Measurements from ENCODE around the gene PRDM15.

Gene PRDM15, protein sequence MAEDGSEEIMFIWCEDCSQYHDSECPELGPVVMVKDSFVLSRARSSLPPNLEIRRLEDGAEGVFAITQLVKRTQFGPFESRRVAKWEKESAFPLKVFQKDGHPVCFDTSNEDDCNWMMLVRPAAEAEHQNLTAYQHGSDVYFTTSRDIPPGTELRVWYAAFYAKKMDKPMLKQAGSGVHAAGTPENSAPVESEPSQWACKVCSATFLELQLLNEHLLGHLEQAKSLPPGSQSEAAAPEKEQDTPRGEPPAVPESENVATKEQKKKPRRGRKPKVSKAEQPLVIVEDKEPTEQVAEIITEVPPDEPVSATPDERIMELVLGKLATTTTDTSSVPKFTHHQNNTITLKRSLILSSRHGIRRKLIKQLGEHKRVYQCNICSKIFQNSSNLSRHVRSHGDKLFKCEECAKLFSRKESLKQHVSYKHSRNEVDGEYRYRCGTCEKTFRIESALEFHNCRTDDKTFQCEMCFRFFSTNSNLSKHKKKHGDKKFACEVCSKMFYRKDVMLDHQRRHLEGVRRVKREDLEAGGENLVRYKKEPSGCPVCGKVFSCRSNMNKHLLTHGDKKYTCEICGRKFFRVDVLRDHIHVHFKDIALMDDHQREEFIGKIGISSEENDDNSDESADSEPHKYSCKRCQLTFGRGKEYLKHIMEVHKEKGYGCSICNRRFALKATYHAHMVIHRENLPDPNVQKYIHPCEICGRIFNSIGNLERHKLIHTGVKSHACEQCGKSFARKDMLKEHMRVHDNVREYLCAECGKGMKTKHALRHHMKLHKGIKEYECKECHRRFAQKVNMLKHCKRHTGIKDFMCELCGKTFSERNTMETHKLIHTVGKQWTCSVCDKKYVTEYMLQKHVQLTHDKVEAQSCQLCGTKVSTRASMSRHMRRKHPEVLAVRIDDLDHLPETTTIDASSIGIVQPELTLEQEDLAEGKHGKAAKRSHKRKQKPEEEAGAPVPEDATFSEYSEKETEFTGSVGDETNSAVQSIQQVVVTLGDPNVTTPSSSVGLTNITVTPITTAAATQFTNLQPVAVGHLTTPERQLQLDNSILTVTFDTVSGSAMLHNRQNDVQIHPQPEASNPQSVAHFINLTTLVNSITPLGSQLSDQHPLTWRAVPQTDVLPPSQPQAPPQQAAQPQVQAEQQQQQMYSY

GRCh38 chr21:41879190-41879998 lies at the start of gene PRDM15:
Gene PRDM15, minus strand, starts transcription at chr21:41879344. Its CDS starts 18,981 bp downstream, at chr21:41860363.
- DNase-seq (ENCODE audit: low spot score) = peak; percentile 82

- peak; percentile 47 for DNase-seq (ENCODE audit: low spot score)
These were observed 49.6 kb upstream of the PRDM15 start for GRCh38 chr21:41928621-41929220.

- peak; percentile 35 for DNase-seq (ENCODE audit: low spot score)
These were observed 48.7 kb upstream of the PRDM15 start for GRCh38 chr21:41927727-41928409.

GRCh38 chr21:41926807-41927171 lies 47.6 kb upstream of the PRDM15 start:
- no peak for DNase-seq (ENCODE audit: low spot score)

GRCh38 chr21:41926117-41926806 lies 47.1 kb upstream of the PRDM15 start:
- peak; percentile 78 for DNase-seq (ENCODE audit: low spot score)

- no peak for DNase-seq (ENCODE audit: low spot score)
These were observed 46.6 kb upstream of the PRDM15 start for GRCh38 chr21:41925767-41926116.

DNA sequence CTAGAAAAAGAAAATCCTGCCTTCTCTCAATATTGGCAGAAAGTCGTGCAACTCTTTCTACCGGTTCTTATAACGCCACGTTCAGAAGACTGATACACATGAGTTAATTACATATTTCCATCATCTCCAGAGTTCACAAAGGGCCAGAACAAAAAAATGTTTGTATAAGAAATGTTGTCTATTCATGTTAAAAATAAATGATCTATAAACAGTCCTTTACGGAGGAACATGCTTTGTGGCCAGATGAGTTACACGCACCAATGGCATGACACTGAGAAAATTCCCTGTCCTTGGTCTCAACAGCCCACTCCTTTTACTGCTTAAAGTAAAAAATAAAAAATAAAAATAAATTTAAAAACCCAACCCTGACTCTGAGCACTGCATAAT lies 45.2 kb upstream of the PRDM15 start:
- DNase-seq (ENCODE audit: low spot score) = no peak

DNA sequence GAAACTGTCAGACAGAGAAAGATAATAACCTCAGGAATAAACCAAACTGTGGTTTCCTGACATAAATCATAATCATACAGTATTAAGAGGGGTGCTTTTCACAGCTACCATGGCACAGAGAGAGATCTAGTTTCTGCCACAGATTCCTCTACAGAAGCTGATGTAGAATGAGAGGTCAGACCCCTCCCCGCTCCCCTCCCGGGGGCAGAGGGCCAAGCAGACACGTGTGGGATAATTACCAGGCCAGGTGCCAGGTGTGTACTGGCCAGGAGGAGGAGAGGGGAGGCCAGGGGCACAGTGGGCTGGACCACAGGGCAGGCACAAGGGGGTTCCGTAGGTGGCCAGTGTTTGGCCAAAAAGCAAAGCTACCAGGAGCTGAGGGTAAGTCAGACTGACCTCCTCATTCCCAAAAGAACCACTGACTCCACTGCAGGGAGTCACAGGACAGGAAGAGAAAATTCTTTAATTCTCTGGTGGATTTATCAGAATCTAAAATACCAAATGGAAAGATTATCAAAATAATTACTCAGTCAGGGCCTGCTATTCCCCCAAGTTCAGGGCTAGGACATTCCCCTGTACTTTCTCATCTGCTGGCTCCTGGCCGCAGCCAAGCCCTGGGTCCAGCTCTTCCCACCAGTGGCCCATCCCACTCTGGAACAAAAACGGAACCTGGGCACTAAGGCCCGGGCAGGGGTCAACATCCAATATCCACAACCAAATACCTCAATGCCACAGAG lies 44.7 kb upstream of the PRDM15 start:
- DNase-seq (ENCODE audit: low spot score) = no peak

GRCh38 chr21:41923186-41923585 lies 44.0 kb upstream of the PRDM15 start:
- DNase-seq (ENCODE audit: low spot score) = no peak

- DNase-seq (ENCODE audit: low spot score) = peak; percentile 51
These were observed 41.9 kb upstream of the PRDM15 start for GRCh38 chr21:41921021-41921420.

GRCh38 chr21:41920476-41920875 lies 41.3 kb upstream of the PRDM15 start:
- no peak for DNase-seq (ENCODE audit: low spot score)

DNA sequence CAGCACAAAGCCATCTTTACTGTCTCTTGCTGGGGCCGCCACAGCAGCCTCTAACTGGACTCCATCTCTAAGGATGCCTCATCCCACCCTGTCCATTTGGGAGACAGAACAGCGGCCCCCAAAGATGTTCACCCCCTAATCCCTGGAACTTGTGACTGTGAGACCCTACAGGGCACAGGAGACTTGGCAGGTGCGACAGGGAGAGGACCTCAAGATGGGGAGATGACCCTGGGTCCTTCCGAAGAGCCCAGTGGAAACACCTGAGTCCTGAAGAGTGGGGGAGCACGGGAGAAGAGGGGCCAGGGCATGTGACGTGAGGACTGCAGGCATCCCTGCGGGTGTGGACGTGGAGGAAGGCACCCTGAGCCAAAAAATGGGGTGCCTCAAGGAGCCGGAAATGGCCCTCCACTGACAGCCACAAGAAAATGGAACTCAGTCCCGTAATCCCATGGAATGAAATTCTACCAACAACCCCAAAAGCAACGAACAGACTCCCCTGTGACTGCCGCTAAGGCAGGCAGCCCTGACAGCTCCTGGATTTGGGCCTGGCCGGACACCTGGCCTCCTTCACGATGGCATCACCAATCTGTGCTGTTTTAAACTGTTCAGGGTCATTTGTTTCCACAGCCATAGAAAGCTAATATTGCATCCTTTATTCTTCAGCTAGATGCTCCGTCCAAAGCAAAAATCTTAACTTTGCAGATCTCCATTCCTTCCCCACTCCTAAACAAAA lies 40.7 kb upstream of the PRDM15 start:
- DNase-seq (ENCODE audit: low spot score) = no peak

GRCh38 chr21:41918561-41919358 lies 39.6 kb upstream of the PRDM15 start:
- no peak for DNase-seq (ENCODE audit: low spot score)

DNA sequence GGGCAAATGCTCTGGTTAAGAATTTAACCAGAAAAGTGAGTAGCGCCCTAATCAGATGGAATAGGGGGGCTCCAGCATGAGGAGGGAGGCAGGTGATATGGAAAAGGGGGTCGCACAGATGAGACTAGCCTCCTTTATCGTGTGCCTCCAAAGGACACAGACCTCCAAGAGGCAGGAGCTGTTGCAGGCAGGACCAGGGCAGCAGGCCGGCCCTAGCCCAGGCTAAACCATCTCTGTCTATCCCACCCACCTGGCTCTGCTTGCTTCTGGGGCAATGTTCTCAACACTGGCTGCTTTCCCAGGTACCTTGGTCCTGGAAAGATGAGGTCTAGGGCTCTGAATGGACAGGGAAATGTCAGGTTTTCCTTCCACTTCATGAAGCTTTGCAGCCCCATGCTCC lies 38.4 kb upstream of the PRDM15 start:
- DNase-seq (ENCODE audit: low spot score) = no peak

DNA sequence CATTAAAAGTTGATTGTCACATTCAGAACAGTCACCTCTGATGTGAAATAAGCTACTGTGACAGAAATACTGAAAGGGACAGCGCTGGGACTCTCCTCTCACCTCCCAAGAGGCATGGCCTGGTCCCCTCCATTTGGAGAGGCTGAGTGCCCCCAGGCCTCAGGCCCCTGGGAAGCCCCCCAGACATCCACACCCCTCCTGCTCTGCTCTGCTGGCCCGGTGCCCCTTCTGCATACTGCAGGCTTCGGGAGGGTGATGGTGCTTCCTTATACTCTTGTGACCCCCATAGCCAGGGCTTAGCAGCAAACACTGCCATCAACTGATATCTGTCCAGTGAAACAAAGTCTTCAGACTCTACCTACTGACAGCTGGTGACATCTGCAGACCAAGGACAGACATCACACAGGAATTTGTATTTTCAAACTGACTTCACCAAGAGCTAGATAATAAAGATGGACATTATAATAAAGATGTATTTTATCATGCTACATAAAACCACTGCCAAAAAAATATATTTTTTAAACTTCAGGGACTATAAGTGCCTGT lies 37.8 kb upstream of the PRDM15 start:
- no peak for DNase-seq (ENCODE audit: low spot score)

GRCh38 chr21:41914965-41915364 lies 35.8 kb upstream of the PRDM15 start:
- no peak for DNase-seq (ENCODE audit: low spot score)

GRCh38 chr21:41914358-41914757 lies 35.2 kb upstream of the PRDM15 start:
- DNase-seq (ENCODE audit: low spot score) = no peak

DNA sequence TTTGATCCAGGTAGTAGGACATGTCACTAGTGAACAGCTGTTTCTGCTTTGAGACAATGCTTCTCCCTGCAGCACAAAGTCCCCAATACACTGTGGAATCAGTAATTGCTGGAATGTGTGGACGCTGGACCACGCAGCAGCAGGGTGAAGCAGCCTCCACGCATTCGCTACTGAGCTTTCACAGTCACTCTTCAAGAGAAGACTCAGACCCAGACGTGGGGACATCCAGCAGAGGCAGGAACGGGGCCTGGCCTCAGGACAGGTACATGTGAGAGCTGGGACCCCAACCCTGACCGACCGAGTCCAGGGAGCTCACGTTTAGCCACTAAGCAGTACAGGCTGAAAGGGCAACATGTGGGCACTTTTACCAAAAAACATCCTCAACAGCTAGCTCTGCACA lies 34.1 kb upstream of the PRDM15 start:
- no peak for DNase-seq (ENCODE audit: low spot score)

Measured in germinal center (tissue), 1 donor.